ENCODE results near the gene TSPYL2.

GRCh38 chrX:53089224-53089842 lies 7.2 kb downstream of the TSPYL2 start:
- TF ChIP-seq POLR2A (IDR thresholded peaks at IDR 0.05; ENCODE audit: low read length) (no peak), GATA1 (IDR thresholded peaks at IDR 0.05; ENCODE audit: low read depth, low read length) (no peak)
